MM.1S (cell line): ENCODE measurements around the gene CP.

Experiments
- DNase-seq: peaks from one replicate; pipeline ENCODE4 v3.0.0-alpha.2; 2015
- H2AFZ ChIP-seq: fragments of 300-600 bp; sonication (generic); 2 replicates; pipeline ENCODE4 v1.6.0; 2016; ENCODE audit warnings: antibody characterized with exemption, low read length
- H3F3A ChIP-seq: fragments of 300-600 bp; sonication (generic); 2 replicates; pipeline ENCODE4 v1.6.1; 2016; ENCODE audit warnings: mild to moderate bottlenecking, antibody characterized with exemption, low read length, moderate library complexity, mixed read lengths; ENCODE audit not compliant: insufficient read depth
- H3K27ac ChIP-seq: fragments of 300-600 bp; sonication (generic); 2 replicates; pipeline ENCODE4 v1.5.1; 2016; ENCODE audit warnings: mild to moderate bottlenecking, low read length
- H3K27me3 ChIP-seq: fragments of 300-600 bp; sonication (generic); replicated peaks from 2 replicates; pipeline ENCODE4 v1.6.0; 2016; ENCODE audit warnings: low read length; ENCODE audit not compliant: insufficient read depth
- H3K36me3 ChIP-seq: fragments of 300-600 bp; sonication (generic); replicated peaks from 2 replicates; pipeline ENCODE4 v1.6.1; 2016; ENCODE audit warnings: mild to moderate bottlenecking, low read length, mixed read lengths; ENCODE audit not compliant: insufficient read depth
- H3K4me1 ChIP-seq: fragments of 300-600 bp; sonication (generic); 2 replicates; pipeline ENCODE4 v1.6.1; 2016; ENCODE audit warnings: low read length, mixed read lengths
- H3K4me2 ChIP-seq: fragments of 300-600 bp; sonication (generic); 2 replicates; pipeline ENCODE4 v1.6.0; 2016; ENCODE audit warnings: low read depth, low read length
- H3K4me3 ChIP-seq: fragments of 300-600 bp; sonication (generic); 2 replicates; pipeline ENCODE4 v1.5.1; 2016; ENCODE audit warnings: low read length, mixed read lengths
- H3K79me2 ChIP-seq: fragments of 300-600 bp; sonication (generic); 2 replicates; pipeline ENCODE4 v1.6.1; 2016; ENCODE audit warnings: mixed run types, low read length, mixed read lengths
- H3K9ac ChIP-seq: fragments of 300-600 bp; sonication (generic); 2 replicates; pipeline ENCODE4 v1.6.1; 2016; ENCODE audit warnings: low read length, mixed read lengths
- H3K9me2 ChIP-seq: fragments of 300-600 bp; sonication (generic); replicated peaks from 2 replicates; pipeline ENCODE4 v1.6.1; 2016; ENCODE audit warnings: mild to moderate bottlenecking, low read length, mixed read lengths; ENCODE audit not compliant: insufficient read depth
- H3K9me3 ChIP-seq: fragments of 300-600 bp; sonication (generic); replicated peaks from 2 replicates; pipeline ENCODE4 v1.6.1; 2016; ENCODE audit warnings: mild to moderate bottlenecking, low read length, mixed read lengths; ENCODE audit not compliant: insufficient read depth
- H4K20me1 ChIP-seq: fragments of 300-600 bp; sonication (generic); 2 replicates; pipeline ENCODE4 v1.6.1; 2016; ENCODE audit warnings: mild to moderate bottlenecking, low read length, moderate library complexity, mixed read lengths; ENCODE audit not compliant: insufficient read depth
- EZH2 ChIP-seq: fragments of 300-600 bp; sonication (generic); optimal IDR thresholded peaks from 2 replicates; pipeline ENCODE3; 2017; ENCODE audit warnings: low read depth, mild to moderate bottlenecking, antibody characterized with exemption, low read length, mixed read lengths
- EZH2phosphoT487 ChIP-seq: fragments of 300-600 bp; sonication (generic); IDR thresholded peaks from 2 replicates; pipeline ENCODE4 v1.6.1; 2018; ENCODE audit warnings: antibody characterized with exemption, low read length
- TF ChIP-seq, protein P1 (sequence below): fragments of 300-600 bp; sonication (generic); IDR thresholded peaks from 2 replicates; pipeline ENCODE4 v1.5.1; 2016; ENCODE audit warnings: antibody characterized with exemption, low read length, mixed read lengths

The CP gene

DNA sequence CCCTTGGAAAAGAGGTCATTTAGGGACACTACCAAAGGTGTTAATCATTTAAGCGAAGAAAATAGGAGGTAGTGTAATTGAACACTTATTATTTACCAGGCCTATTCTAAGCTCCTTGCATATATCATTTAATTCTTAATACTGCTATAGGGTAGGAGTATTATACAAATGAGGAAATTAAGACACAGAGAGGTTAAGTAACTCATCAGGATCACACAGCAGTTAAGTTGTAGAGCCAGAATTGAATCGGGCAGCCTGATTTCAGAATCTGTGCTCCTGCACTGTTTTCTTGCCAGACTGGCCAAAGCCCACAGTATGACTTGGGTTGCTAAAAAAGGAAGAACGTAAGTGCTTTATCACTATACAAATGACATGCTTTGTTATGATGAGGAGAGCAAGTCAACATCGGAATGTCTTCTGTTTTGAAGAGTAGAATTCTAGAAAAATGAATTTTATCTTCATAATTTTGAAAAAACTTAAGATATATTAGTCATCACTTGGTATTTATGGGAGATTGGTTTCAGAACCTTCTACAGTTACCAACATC is 60.8 kb downstream of the CP start:
- H3K79me2 ChIP-seq, result no peaks in the 10 kb centered on the region
- no peak overlapping the region for H3K9ac ChIP-seq
- H3K4me2 ChIP-seq, result no peak overlapping the region
- no peaks in the 10 kb centered on the region for H3K27me3 ChIP-seq
- no peaks in the 10 kb centered on the region for H4K20me1 ChIP-seq
- H3K36me3 ChIP-seq, result peaks cover 7% of the 10 kb centered on the region
- H3F3A ChIP-seq, result no peaks in the 10 kb centered on the region
- no peak for TF ChIP-seq EZH2
- TF ChIP-seq, protein P1, sequence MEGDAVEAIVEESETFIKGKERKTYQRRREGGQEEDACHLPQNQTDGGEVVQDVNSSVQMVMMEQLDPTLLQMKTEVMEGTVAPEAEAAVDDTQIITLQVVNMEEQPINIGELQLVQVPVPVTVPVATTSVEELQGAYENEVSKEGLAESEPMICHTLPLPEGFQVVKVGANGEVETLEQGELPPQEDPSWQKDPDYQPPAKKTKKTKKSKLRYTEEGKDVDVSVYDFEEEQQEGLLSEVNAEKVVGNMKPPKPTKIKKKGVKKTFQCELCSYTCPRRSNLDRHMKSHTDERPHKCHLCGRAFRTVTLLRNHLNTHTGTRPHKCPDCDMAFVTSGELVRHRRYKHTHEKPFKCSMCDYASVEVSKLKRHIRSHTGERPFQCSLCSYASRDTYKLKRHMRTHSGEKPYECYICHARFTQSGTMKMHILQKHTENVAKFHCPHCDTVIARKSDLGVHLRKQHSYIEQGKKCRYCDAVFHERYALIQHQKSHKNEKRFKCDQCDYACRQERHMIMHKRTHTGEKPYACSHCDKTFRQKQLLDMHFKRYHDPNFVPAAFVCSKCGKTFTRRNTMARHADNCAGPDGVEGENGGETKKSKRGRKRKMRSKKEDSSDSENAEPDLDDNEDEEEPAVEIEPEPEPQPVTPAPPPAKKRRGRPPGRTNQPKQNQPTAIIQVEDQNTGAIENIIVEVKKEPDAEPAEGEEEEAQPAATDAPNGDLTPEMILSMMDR, result no peak
- no peak for TF ChIP-seq EZH2phosphoT487
- no peaks in the 10 kb centered on the region for H3K4me1 ChIP-seq
- H3K9me3 ChIP-seq, result no peaks in the 10 kb centered on the region
- H3K9me2 ChIP-seq, result no peaks in the 10 kb centered on the region
- H3K4me3 ChIP-seq, result no peak overlapping the region
- no peak overlapping the region for H3K27ac ChIP-seq
- no peak overlapping the region for H2AFZ ChIP-seq
- no peak for DNase-seq

GRCh38 chr3:149153402-149153801 is 68.2 kb downstream of the CP start:
- peak; percentile 43 for DNase-seq
- TF ChIP-seq EZH2phosphoT487 (no peak), EZH2 (no peak)
- TF ChIP-seq, protein P1, result no peak
- peaks cover 34% of the 10 kb centered on the region for H3K4me1 ChIP-seq
- H2AFZ ChIP-seq, result no peak overlapping the region
- H3K27ac ChIP-seq, result peak overlapping the region; percentile 90
- H3K4me3 ChIP-seq, result no peak overlapping the region
- no peaks in the 10 kb centered on the region for H3K9me3 ChIP-seq
- H3K79me2 ChIP-seq, result no peaks in the 10 kb centered on the region
- no peaks in the 10 kb centered on the region for H4K20me1 ChIP-seq
- H3K27me3 ChIP-seq, result no peaks in the 10 kb centered on the region
- peaks cover 28% of the 10 kb centered on the region for H3F3A ChIP-seq
- H3K4me2 ChIP-seq, result peak overlapping the region; percentile 55
- H3K9me2 ChIP-seq, result no peaks in the 10 kb centered on the region
- peak overlapping the region; percentile 42; the same call in 1 of the 2 replicates for H3K9ac ChIP-seq
- H3K36me3 ChIP-seq, result no peaks in the 10 kb centered on the region; the same call in 1 of the 2 replicates

DNA sequence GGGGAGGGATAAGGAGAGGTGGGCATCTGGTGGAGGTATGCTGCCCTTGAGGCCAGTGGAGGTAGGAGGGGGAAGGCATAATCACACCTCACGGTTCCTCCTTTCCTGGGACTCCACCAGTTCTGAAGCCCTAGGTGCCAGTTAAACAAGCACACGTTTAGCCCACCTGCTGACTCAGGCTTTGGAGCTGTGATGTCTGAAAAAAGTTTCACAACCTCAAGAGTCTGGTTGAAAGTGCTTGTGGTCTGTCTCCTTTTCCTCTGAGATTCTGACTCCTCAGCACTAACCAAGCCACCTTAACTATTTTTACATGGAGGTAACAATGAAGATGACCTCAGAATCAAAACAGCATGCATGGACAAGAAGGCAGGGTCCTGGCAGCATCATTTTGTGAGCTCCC is 69.2 kb downstream of the CP start:
- peak; percentile 98 for DNase-seq
- Histone ChIP-seq H3K27me3 (no peaks in the 10 kb centered on the region), H3K4me1 (peaks cover 34% of the 10 kb centered on the region), H3K79me2 (no peaks in the 10 kb centered on the region), H2AFZ (no peak overlapping the region), H3K9ac (peak overlapping the region; percentile 54), H4K20me1 (no peaks in the 10 kb centered on the region), H3K9me3 (no peaks in the 10 kb centered on the region), H3K9me2 (no peaks in the 10 kb centered on the region), H3K4me3 (peak overlapping the region; percentile 12; the same call in 1 of the 2 replicates), H3F3A (peaks cover 28% of the 10 kb centered on the region), H3K36me3 (no peaks in the 10 kb centered on the region; the same call in 1 of the 2 replicates), H3K27ac (peak overlapping the region; percentile 90), H3K4me2 (peak overlapping the region; percentile 55)
- TF ChIP-seq, protein P1, result no peak
